Activated CD8-positive, alpha-beta memory T cell treated with anti-CD3 and anti-CD28 coated beads, Interleukin-2, amount 50 U/mL, for 24 hours (primary cell): ENCODE measurements around the gene DNAH17.
"Not testable (repeated sequence)": the region's sequence is repeated elsewhere in the genome, so short reads cannot be mapped to it uniquely, and the experiment has no call there.

ENCODE experiments used
- DNase-seq: peaks from one replicate; pipeline ENCODE4 v3.0.0-alpha.2; 2020; ENCODE audit errors: extremely low read depth

Gene DNAH17

DNA sequence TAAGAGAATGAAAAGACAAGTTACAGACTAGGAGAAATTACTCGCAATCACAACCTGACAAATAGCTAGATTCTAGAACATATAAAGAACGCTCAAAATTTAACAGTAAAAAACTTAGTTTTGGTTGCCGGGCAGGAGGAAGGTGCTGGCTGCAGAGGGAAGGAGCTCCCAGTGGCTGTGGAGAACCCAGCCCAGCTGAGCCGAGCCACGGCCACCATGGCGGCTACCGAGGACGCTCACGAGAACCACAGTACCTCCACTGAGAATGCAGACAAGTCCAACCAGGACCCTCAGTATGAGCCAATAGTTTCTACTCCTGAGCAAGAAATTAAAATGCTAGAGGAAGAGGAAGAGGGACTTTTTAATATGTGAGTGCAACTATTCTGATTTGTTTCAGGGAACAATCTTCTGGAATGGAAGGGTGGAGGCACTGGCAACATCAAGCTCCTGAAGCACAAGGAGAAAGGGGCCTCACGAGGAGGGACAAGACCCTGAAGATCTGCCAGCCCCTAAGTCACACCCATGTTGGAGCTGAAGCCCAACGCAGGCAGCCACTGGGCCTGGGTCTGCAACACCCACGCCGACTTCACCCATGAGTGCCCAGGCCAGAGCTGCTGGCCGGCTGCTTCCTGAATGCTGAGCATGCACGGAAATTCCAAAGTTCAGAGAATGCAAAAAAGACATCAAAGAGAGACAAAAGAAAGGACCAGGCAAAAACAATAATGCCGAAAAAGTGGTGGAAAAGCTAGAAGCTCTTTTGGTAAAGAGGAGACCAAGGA lies 55.0 kb downstream of the DNAH17 start:
- DNase-seq = no peak

DNA sequence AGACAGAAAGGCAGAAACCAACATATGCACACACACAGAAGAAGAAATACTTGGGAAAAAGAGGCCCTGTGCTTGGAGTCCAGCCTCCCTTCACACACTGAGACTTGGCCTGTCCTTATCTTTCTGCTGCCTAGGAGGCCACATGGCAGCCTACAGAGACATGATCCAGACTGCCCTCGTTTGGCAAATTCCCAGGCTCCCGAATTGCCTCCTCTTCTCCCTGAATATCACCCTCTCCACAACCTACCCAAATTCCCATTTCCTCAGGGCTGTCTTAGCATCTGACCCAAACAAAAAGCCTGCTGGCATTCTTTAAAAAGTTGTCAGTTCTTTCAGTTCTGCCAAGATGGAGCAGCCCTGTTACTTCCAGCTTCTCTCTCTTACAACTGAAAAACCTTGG lies 59.8 kb downstream of the DNAH17 start:
- DNase-seq = no peak

DNA sequence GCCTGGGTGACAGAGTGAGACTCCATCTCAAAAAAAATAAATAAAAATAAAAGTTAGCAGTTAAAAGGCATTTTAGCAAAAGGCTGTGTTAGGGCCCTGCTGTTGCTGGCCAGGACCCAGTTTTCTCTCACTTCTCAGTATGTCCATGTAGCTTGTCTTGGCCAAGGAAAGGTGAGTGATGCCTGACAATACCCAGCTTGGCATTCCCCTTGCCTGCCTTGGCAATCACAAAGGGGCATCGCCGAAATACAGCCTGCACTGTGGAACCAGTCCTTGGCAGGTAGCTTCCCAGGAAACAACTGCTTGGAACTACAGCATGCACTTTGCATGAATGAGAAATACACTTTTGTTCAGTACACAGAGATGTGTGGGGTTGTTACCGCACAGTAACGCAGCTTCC lies 61.7 kb downstream of the DNAH17 start:
- DNase-seq = no peak

DNA sequence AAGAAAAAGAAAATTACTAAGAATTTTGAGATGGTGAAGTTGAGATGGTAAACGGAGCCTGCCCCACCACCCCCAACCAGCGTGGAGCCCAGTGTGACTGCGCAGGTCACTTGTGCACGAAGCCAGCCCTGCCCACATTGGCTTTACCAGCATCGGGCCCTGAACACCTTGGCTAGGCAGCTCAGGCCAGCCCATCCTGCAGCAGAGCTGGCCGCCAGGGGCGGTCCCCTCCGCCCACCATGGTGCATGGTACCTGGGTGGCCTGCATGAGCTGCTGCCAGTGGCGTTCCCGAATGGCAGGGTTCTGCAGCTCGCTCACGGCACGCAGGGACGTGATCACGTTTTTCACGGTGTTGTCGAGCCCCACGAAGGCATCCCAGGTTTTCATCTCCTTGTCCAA lies 62.7 kb downstream of the DNAH17 start:
- DNase-seq = no peak

DNA sequence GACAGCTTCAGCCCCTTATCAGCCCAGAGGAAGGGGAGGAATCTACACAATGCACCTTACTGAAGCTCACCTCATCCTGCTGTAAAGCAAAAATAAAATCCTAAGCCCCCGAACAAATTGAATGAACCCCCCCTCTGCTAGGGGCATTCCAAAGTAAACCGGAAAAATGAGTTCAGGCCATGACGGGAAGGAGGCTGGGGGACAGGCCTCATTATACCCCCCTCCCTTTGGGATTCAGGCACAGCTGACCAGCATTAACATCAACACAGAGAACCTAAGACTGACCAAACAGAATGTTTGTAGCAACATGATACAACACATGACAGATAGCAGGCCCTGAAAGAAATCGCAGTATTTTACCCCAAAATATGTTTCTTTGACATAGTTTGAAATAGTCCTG lies 64.2 kb downstream of the DNAH17 start:
- DNase-seq = no peak

DNA sequence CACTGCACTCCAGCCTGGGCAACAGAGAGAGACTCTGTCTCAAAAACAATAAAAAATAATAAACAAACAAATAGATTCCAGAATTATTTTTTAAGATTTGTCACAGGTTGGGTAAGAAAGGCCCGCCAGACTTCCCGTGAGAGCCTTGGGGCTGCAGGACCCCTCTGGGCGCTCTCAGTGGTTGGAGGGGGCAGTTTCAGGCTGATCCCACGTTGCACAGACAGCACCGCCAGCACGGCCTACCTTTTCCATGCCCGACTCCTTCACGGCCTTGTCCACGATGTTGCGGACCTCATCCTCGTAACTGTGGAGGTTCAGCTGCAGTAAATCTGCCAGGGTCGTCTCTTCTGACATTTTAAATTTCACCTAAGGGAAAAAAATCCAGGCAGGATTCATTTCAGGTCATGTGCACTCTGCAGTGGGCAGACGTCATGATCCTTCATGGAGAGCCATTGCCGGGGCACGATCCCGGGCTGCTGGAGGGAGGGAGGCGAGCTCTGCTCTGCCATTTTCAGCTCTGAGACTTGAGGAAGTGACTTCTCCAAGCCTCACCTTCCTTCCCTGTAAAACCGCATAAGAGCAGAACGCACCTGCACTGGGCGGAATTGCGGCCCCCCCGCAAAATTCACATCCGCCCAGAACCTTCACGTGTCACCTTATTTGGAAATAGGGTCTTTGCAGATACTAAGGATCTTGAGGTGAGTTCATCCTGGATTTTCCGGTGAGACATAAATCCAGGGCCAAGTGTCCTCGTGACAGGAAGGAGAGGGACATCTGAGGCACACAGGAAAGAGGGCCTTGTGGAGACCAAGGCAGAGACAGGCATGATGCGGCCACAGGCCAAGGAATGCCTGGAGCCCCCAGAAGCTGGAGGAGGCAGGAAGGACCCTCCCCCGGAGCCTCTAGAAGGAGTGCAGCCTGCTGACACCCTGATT lies 66.8 kb downstream of the DNAH17 start:
- no peak for DNase-seq

DNA sequence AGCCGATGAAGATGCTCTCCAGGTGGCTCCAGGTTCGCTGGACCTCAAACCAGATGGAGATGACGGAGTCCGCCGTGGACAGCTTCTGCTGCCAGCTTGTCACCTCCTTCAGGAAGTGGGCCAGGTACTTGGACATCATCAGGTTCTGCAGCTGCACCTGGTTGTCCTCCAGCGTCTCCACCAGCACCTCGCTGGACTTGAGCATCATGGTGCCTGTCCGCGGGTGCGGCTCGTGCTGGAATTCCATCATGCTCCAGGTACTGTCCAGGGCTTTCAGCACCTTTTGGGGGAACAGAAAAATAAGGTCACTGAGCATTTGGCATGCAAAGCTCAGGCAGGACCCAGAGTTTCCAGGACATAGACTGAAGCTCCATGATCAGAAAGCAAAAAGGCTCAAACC lies 69.7 kb downstream of the DNAH17 start:
- DNase-seq = no peak

DNA sequence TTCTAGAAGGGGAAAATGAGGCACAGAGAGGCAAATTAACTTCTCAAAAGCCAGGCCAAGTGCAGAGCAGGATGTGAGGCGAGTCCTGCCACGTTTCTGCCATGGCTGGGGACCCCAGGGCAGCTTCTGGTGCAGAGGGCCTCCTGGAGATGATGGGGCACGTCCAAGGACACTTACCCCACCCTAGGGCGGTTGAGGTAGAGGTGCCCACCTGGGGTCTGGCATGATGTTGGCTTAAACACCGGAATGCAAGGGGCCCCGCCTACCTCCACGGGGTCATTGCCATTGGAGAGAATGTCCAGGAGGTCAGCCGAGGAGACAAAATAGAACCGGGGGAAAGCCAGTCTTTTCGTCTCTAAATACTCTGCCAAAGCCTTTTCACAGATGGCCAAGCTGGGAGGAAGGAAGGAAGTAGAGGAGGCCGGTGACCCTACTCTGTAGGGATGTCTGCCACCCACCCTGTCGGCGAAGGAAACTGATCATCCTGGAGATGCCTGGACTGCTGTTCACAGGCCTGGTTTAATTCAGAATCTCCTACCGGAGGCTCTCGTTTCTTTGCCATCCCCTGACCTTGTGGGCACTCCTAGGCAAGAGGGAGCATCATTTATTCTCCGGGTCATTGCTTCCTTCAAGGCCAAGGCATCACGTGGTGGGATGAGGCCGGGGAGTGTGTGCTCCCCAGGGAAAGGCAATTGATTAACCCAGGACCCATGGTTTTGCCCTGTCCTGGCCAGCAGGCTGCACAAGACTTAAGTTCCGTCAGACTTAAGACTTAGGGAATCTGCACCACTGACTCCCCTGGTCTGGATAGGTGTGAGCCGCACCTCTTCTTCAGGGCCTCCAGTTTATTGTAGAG lies 70.5 kb downstream of the DNAH17 start:
- DNase-seq = no peak

DNA sequence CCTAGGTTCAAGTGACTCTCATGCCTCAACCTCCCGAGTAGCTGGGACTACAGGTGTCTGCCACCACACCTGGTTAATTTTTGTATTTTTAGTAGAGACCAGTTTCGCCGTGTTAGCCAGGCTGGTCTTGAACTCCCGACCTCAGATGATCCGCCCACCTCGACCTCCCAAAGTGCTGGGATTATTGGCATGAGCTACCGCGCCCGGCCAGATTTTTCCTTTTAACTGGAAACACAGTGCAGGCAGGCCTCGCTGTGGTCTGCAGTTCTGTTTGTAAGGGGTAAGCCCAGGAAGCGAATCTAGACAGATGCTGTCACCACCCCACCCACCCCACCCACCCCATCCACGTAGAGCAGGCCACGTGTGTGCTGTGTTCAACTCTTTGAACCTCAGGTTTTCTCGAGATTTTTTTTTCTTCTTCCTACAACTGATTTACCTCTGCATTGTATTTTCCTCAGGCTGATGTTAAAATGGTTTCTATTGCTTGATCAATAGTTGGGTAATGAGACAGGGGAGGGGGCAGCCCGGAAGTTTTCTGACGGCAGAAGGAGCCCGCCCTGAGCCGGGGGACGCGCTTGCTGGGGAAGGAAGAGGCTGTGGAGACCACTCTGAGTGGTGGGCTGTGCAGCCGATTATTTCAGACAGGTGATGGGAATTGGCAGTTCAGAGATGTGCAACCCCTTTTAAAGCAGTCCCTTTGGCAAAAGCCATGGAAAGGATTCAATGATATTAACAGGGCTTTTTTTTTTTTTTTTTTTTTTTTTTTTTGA lies 72.9 kb downstream of the DNAH17 start:
- no peak for DNase-seq

DNA sequence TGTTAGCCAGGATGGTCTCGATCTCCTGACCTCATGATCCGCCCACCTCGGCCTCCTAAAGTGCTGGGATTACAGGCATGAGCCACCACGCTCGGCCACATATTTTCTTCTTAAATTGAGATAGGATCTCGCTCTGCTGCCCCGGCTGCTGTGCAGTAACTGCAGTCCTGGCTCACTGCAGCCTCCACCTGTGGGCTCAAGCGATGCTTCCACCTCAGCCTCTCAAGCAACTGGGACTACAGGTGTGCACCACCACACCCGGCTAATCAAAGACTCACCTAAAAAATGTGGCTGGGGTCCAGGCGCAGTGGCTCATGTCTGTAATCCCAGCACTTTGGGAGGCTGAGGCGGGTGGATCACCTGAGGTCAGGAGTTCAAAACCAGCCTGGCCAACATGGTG lies 73.8 kb downstream of the DNAH17 start:
- DNase-seq = not testable (repeated sequence)

DNA sequence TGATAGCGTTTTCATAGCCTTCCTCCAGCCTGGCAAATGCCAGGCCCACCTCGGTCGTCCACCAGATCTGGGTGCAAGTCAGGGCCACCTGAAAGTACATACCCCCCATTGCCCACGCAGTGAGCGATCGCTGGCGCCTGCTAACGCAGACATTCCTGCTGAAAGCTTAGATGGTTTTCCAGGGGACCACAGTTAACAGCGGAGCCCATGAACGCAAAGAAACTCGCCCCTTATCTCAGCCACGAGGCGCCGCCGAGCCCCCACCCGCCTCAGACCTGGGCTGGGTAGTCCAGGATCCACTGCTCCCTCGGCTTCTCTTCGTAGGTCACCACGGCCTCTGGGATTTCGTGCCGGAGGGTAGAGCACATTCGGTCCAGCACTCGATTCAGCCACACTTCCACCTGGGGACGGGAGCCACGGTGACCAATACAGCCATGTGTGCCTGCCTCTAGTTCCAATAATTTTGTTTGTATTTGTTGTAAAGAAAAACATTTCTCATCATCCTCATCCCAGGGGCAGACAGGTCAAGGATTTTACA lies 74.5 kb downstream of the DNAH17 start:
- no peak for DNase-seq

DNA sequence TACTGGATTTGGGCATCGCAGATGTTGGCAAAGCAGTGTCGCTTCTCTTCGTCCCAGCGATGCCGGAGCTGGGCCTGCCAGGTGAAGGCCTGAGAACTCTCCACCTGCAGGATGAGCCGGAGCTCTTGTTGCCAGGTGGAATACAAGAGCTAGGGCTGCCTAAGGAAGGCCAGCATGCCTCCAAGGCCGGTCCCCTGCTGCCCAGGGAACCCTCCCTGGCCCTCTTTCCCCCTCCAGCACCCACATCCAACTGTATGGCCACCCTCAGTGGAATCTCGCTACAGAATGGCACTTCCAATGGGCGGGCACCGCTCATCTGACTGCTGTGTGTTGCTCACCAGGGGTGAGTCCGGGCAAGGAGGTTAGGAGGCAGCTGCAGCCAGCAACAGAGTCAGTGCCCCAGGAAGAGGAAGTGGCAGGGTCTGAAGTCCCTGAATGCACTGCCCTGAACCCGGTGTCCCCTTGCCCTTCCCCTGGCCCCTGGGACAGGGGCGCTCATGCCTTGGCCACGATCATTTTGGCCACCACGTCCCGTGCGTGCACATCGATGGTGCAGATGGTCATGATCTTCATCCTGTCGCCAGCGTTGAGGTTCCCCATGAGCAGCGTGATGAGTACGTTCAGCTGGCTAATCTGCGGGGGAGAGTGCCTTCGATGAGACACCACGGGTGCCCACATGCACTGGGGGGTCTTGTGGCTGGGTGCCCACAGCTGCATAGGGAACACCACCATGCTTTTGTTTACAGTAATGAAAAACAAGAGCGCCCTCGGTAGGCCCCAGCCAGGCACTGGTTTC lies 75.8 kb downstream of the DNAH17 start:
- no peak for DNase-seq

DNA sequence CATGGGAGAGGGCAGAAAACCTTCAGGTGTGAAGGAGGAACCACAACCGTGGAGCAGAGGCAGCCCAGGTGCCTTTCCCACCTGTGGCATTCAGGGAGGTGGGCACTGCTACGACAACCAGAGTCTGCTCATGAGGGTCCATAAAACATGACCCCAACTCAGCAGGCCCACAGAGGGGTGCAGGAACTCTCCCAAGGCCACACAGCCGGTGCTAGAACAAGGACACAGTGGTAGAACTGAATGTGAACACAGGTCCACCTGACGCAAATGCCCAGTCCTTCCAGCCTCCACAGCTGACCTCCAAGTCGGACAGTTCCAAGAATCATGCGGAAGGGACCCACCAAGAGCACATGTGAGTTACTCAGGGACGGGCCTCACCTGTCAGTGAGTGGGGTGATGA lies 76.4 kb downstream of the DNAH17 start:
- no peak for DNase-seq

DNA sequence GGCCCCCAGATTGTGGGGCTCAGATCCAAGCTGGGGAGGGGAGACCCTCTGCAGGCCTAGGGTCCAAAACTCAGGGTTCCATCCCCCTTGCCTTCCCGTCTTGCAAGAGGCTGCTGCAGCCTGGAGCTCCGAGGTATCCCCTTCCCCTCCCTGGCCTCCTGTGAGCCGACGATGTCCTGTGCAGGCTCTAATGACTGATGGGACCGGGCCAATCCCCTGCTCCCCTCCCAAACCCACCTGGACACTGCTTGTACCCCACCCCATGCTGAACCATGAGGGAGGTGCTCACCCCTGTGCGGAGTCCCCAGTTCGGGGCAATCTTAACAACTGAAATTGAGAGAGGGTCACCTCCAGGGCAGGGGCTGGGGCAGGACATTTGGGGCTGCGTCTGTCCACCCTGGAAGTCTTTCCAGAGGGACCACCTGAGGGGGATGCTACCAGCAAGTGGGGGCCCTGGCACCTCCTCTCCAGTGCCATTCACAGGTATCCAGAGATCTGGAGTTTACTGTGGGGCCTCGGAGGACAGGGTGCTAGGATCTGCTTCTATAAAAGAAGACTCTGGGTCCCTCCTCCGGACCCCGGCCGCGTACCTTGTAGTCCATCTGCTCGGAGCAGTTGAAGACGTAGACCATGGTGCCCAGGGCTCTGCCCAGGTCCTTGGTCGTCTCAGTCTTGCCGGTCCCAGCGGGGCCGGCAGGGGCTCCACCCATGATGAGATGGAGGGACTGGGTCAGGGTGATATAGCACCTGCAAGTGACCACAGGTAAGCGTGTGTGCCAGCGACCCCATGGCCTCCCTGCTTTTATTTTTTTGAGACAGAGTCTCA lies 77.3 kb downstream of the DNAH17 start:
- DNase-seq = no peak

DNA sequence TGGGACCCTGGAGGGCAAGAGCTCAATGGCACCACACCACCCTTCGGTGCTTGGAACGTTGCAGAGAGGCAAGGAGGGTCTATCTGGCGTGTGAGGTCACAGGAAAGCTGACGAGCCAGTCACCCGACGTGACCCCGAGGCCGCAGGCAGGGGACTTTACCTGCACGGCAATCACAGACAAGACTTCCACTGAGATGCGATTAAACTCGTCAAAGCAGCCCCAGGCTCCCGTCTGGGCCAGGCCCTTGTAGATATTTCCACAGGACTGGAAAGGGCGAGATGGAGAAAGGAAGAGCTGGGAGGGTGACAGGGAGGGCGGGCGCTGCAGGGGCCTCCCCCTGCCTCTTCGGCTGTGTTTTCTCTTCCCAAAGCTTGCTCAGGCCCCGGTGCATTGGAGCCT lies 78.3 kb downstream of the DNAH17 start:
- DNase-seq = no peak

DNA sequence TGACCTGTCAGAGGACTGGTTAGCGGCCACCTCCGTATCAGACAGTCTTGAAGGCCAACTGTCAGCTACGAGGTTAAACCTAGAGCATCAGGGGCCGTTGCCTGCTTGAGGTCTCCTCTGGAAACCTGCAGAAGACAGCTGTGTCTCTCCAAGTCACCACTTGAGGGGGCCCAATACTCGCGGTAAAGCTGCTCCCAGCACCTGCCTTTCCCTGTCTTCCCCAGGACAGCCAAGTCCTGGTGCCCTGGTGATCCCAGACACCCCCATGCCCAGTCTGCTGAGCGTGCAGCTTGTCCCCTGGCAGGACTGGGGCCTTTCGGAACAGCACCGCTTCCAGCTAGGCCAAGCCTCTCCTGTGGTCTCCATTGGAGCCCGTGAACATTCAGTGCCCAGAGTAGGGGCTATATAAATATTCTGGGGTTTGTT lies 80.1 kb downstream of the DNAH17 start:
- DNase-seq = no peak

DNA sequence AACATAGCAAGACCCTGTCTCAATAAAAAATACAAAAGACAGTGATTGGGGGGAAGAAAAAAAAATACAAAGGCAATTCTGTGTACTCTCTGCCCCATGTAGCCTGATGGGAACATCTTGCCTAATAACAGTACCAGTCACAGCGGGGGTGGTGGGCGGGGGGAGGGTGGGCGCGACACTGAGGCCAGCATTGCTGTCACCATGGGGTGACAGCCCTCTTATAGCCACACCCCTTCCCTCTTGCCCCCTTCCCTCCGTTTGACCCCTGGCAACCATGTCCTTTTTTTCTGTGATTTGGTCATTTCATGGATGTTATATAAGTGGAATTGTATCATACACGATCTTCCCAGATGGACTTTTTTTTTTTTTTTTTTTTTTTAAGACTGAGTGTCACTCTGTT lies 80.9 kb downstream of the DNAH17 start:
- DNase-seq = no peak

DNA sequence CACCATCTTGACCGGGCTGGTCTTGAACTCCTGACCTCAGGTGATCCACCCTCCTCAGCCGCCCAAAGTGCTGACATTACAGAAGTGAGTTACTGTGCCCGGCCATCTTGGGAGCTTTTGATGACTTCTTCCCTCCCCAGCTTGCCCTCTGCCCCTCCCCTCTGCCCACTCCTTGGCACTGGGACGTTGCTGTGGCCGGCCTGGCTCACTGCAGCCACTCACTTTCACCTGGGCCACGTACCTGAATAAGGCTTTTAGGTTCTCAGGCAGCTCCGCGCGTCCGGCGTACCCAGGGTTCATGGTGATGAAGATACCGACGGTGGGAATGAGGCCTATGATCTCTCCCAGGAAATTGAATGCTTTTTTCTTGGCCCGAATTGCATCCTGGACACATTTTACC lies 81.6 kb downstream of the DNAH17 start:
- no peak for DNase-seq

DNA sequence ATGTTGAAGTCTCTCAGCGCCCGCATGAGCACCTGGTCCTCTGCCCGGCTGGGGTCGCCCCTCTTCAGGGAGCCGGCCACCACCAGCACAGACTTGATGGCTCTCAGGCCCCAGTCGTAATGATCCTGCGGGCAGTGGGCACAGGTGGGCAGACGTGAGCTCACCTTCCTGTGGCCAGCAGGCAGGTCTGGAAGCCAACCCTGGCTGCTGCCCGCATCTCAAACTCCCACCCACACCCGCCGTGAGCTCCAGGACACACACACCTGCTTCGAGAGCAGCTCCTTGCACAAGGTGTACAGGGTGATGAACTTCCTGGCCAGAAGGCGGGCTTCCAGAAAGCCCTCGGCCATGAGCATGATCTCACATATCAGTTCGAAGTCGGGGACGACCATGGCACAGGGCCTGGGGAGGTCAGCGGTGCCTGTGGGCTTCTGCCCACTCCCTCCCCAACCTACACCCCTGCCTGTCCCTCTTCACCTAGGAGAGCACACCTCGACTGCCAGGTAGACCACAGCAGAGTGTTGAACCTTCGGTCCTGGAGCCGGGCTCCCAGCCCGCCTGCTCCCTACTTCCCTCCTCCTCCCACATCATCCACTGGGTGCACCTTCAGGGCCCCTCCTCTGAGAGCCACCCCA lies 82.4 kb downstream of the DNAH17 start:
- DNase-seq = no peak
